Daoy (cell line): Measurements from ENCODE around the gene SELENON. TPM values are rescaled to one million over a fixed set of nuclear protein-coding genes. Genes with fewer than 3 reads are reported as not detected.
A peak's percentile ranks its signal among the peaks of the same experiment; 100 is the strongest.

Experiments used
- DNase-seq: peaks from one replicate; pipeline ENCODE4 v3.0.0-alpha.2; 2015; ENCODE audit warnings: low read depth
- total RNA-seq: library from RNA; depleted of rRNA; stranded (reverse); fragments of >200 nt; shearing (Covaris generic); gene quantifications from 2 replicates; pipeline ENCODE4 v1.2.3, GENCODE V29; 2014

SELENON gene
- total RNA-seq, 1 experiment from 2014 or later: 16.9 TPM

- DNase-seq: no peak
Measured at GRCh38 chr1:25770541-25771220, 29.3 kb upstream of the SELENON start.

- peak; percentile 59 for DNase-seq
Measured at GRCh38 chr1:25771221-25772114, 28.5 kb upstream of the SELENON start.

GRCh38 chr1:25772164-25772563 is 27.8 kb upstream of the SELENON start:
- DNase-seq: no peak

GRCh38 chr1:25772692-25773245 is 27.2 kb upstream of the SELENON start:
- DNase-seq: no peak

GRCh38 chr1:25773441-25774125 is 26.4 kb upstream of the SELENON start:
- no peak for DNase-seq

- DNase-seq: no peak
Measured at GRCh38 chr1:25774206-25774803, 25.7 kb upstream of the SELENON start.

GRCh38 chr1:25774921-25775771 is 24.8 kb upstream of the SELENON start:
- DNase-seq: no peak

- DNase-seq: no peak
Measured at GRCh38 chr1:25779388-25779787, 20.6 kb upstream of the SELENON start.

- no peak for DNase-seq
Measured at GRCh38 chr1:25779894-25780293, 20.1 kb upstream of the SELENON start.

- DNase-seq: peak; percentile 36
Measured at GRCh38 chr1:25780318-25781129, 19.5 kb upstream of the SELENON start.

GRCh38 chr1:25781130-25781433 is 18.9 kb upstream of the SELENON start:
- no peak for DNase-seq

- peak; percentile 39 for DNase-seq
Measured at GRCh38 chr1:25782608-25783201, 17.3 kb upstream of the SELENON start.

GRCh38 chr1:25784575-25785051 is 15.4 kb upstream of the SELENON start:
- no peak for DNase-seq

GRCh38 chr1:25785333-25786067 is 14.5 kb upstream of the SELENON start:
- DNase-seq: no peak

- peak; percentile 48 for DNase-seq
Measured at GRCh38 chr1:25786887-25787759, 12.9 kb upstream of the SELENON start.

- DNase-seq: no peak
Measured at GRCh38 chr1:25787760-25788166, 12.2 kb upstream of the SELENON start.

- DNase-seq: no peak
Measured at GRCh38 chr1:25790472-25790871, 9.5 kb upstream of the SELENON start.

GRCh38 chr1:25792115-25792514 is 7.9 kb upstream of the SELENON start:
- no peak for DNase-seq
